Stimulated activated CD8-positive, alpha-beta memory T cell treated with anti-CD3 and anti-CD28 coated beads, Interleukin-12 subunit alpha, Interleukin-12 subunit beta, amount 100 ng/mL, for 24 hours (primary cell): Measurements from ENCODE around the gene PLAGL1.

Experiments
- DNase-seq: peaks from one replicate; pipeline ENCODE4 v3.0.0-alpha.2; 2020; ENCODE audit errors: extremely low read depth

Gene PLAGL1

DNA sequence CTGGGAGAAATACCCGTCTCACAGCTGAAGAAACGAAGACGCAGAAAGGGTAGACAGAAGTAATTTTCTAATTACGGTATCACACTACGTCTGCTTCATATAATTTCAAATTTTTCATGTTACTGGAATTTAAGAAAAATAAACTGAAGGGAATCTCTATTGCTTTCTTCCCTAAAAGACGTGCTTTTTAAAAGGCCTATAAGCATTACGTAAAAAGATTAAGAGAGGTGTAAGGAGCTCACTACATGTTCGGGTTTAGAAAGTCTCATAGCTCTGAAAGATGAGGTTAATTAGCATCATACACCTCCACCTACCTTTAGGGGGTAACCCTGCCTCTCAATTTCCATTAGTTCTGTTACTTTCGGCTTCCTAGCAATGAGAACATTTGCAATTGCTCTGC, 787 bp upstream of the PLAGL1 start:
- no peak for DNase-seq

DNA sequence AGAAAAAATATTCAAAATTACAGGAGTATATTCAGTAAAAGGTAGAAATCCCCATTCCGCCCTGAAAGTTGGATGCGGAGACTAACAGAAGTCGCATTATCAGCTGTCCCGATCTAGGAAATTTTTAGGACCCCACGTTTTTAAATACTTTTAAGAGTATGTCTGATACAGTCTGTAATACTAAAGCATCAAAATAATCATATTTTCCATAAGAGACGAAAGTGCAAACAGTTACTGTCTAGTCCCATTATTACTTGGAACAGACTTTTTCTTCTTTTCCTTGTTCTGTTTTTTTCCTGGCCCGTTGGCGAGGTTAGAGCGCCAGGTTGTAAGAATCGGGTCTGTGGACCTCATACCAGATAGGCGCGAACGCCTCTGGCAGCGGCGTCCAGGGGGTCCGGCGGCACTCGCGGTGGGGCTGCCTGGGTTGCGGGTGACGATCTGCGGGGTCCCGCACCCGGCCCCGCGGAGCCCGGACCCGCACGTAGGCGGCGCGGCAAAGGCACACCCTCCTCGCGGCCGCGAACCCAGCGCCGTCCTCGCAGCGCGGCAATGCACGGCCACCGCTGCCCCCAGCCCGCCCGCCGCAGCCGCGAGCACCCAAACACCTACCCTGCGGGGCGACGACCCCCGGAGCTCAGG, 460 bp downstream of the PLAGL1 start:
- DNase-seq = no peak

- DNase-seq = no peak
Observed at GRCh38 chr6:144006736-144007477, 1.2 kb downstream of the PLAGL1 start.

- DNase-seq = no peak
Observed at GRCh38 chr6:143999406-143999805, 8.7 kb downstream of the PLAGL1 start.

DNA sequence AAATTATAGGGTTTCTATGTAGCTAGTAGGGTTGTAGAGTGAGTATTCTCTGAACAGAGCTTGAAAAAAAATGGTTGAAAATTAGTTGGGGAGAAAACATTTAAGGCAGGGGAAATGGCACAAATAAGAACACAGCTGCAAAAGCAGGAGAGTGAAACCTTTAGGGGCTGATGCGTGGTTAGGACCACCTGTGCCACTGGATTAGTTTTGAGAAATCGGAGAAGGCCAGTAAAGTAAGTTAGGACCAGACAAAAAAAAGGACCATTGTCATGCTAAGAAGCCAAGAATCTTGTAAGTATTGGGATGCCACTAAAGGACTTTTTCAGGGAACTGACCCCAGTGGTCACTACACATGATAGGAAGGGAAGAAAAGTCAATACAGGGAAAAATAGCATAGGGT, 9.4 kb downstream of the PLAGL1 start:
- DNase-seq = no peak

DNA sequence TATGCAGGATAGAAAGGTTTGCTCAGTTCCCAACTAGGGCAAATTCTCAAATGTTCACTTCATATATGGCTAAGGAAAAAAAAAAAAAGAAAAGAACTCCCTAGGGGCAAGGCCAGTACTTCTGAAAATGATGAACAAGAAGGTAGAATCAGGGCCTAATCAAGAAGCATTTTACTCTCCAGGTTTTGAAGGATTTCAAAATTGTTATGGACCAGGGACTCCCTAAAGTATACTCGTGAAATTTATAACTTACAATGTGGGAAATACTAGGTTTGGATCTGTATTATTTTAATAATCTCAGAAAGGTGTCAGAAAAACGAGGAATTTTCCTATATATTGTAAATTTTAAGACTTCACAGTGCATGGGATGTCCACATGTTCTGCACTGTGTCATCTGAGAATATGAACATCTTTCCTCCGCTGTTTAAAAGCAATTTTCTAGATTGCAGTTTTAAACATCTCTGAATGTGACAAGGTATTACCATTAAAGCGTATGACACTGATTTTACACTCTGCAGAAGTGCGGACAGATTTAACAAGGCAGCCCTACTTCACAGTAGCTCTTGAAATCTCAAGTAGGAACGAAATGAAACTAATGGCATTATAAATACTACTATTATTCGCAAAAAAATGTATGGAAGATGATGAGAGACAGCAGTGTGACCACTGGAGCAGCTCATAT, 14.0 kb downstream of the PLAGL1 start:
- DNase-seq = no peak

DNA sequence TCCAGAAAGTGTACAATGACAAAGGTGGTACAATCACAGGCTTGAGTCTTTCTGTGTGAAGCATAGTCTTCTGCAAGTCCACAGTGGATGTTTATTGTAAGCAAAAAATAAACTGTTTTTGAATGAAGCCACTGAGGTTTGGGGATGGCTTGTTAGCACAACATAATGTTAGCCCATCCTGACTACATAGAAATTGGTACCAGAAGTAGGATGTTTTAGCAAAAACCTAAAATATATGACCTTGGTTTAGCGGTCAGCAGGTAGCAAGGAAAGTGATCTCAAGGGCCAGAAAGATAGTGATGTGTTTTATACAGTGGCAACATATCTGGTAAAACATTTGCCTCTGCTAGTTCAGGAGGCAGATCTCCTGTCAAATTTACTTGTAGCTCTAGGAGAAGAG, 15.8 kb downstream of the PLAGL1 start:
- DNase-seq = no peak

DNA sequence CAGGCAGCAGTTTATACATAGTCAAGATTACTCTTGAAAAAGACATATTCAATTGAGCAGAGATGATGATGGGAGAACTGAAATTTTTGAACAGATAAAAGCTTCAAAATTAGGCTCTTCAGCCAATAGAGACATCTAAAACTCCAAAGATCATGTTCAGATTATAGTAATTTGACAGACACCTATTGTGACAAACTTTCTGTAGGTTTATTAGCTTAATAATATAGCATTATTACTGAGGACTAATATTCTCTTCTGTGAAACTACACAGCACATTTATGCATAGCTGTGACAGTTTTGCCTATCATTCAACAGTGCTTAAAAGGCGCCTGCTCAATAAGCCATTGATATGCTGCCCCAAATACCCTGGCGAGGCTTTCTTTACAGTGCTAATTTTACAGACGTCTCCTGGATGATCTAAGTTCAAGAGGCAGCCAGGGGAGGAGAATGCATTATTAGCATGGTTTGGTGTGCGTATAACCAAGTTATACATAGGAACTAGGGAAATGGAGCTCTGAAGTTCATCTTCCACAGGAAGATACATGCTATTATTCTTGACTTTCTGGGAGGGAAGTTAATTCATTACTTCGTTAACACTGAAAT, 21.5 kb downstream of the PLAGL1 start:
- DNase-seq = no peak

DNA sequence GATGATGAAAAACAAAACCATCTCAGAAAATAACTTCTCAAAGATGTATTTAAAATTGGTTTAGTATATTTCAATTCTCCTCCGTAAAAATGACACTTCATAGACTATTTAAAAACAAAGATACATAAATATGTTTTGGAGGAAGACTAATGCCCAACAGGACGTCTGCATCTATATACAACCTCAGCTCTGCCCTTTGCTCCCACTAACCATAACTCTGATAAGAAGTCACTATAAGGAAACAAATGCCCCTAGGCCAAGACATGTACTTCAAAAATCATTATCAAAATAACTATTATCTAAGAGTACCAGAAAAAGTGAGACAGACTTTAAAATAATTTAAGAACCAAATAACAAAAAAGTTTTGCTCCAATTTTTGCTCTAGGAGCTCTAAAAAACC, 23.4 kb downstream of the PLAGL1 start:
- no peak for DNase-seq

DNA sequence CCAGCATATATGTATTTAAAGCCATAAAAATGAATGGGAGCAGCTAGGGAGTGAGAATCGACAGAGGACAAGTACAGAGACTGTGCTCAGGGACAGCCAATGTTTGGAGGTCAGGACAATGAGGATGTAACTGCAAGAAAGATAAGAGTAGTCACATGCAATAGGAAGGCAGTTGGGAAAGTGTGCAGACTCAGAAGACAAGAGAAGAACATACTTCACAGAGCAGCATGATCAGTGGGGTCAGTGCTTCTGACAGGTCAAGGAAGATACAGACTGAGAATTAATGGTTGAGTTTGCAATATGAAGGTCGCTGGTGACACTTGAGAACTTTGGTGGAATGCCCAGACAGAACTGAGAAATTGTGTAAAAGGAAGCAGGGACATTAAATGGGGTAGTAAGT, 25.1 kb downstream of the PLAGL1 start:
- no peak for DNase-seq

- no peak for DNase-seq
Observed at GRCh38 chr6:143980921-143981320, 27.1 kb downstream of the PLAGL1 start.

- DNase-seq = no peak
Observed at GRCh38 chr6:143976806-143977349, 31.2 kb downstream of the PLAGL1 start.

GRCh38 chr6:143974089-143974488, 34.0 kb downstream of the PLAGL1 start:
- no peak for DNase-seq

GRCh38 chr6:143973097-143973966, 34.7 kb downstream of the PLAGL1 start:
- DNase-seq = no peak

DNA sequence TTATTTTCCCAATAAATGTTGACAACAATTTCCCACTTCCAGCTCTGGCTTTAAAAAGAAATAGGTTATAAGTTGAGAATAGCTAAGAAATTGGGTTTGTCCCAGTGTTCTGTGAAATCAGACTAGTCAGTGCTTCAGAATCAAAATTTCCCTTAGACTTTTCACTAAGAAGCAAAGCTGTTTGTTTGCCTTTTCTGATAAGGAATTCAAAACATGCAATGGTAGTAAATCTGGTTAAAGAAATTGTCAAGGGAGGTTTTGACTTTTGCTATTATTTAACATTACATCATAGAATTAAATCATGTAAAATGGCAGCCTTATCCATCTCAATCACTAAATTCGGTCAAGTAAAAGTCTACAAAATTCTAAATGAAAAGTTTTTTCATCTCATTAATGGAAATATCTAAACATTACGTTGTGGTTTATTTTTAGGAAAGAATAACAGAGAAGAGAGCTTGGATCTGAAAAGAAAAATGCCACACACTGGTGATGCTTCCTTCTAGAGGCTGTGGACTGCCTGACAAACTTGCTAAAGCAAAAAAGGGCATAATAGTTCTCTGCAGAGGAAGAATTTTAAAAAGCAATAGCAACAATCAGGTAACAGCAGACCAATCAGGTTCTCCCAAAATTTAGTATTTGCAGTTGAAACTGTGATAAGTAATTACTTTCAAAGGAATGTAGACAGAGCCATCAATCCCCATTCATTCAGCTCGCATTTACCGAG, 36.4 kb downstream of the PLAGL1 start:
- DNase-seq = no peak

DNA sequence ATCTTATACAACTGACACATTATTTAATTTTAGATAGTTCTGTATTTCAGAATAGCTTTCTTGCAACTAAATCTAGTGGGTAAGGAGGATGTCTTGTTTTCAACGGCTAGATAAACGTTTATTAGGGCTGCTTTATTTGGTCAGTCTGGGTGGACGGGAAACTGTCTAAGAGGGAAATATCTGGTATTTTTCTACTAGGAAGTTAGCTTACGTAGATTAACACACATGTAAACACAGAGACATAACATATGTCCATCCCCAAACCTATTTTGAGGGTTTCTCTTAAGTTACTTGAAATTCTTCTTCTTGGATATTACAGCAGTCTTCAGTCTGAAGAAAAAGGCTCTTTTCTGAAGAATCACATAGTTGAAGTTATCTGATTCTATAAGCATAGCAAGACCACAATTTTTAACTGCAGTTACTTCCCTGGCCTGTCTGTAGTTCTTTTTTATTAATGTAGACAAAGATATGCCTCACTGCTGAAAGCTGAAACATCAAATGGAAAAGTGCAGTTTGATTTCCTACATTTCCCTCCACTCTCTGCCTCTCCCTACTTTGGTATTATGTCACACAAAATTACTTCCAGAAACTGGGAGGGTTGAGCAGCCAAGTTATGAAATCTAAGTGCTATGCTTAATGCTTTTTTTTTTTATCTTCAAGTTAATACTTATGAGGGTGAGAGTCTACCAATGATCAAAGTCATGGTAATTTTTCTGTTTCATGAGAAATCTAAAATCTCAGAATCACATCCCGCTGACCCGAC, 37.4 kb downstream of the PLAGL1 start:
- DNase-seq = no peak

GRCh38 chr6:143969077-143969476, 39.0 kb downstream of the PLAGL1 start:
- no peak for DNase-seq

DNA sequence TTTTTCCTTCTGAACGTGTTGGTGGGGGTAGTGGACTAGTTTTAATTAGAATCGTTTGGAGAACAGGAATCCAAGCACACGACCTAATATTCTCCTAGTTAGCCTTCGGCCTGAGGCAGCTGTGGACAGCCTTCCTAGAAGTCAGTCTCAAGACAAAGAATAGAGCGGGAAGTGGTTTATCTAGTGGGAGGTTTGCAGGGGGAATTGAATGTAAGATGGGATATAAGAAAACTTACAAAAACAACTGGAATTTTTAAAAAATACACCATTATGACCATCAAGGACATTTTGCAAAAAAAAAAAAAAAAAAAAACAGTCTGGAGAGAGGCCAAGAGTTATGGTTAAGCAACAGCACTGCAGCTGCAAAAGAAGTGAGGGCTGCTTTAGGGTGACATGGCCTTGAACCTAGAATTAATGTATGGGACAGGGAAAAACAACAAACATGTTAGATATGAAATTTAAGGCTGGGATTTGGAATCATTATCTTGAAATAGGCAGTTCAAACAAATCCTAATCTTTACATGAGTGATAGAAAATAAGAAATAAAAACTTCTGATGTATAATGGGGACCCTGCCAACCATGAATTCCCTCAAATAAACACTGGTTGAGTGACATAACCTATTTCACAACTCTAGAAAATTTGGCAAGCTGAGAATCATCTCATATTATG, 40.2 kb downstream of the PLAGL1 start:
- DNase-seq = no peak

DNA sequence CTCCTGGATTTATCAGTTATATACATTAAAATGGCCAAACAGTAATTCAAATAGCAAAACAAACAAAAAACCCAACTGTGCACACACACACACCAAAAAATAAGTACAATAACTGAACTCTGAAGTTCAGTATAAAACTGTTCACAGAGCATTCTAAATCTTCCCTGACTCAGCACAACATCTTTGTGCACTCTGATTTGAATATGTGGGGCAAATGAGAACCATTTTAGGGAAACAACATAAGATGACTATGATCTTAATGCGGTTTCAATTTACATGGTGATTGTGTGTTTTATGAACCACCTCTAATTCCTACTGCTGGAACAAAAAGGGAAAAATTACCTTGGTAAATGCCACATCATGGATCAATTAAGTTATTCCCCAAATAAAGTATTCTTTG, 41.7 kb downstream of the PLAGL1 start:
- DNase-seq = no peak
